ENCODE data around the gene ATXN10.
"Not testable (repeated sequence)": the region's sequence is repeated elsewhere in the genome, so short reads cannot be mapped to it uniquely, and the experiment has no call there.

ATXN10 gene

DNA sequence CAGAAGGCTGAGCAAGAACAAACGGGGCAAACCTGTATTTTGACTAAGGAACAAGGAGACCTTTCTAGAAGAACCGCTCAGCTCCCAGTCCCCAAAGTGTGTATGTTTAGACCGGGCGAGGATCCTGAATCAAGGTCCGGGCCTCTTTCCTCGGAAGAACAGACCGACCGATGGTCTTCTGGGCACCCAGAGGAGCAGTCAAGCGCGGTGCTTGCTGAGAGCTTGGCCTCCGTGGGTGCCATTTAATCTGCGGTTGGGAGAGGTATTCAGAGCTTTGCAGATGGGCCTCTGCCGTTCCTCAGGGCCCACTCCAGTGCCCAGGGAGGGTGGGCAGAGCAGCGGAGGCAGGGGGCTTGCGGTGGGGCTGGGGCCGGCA is 26.5 kb upstream of the ATXN10 start:
- no peak for DNase-seq

GRCh38 chr22:45645526-45646414 is 25.9 kb upstream of the ATXN10 start:
- peak; percentile 61 for DNase-seq

DNA sequence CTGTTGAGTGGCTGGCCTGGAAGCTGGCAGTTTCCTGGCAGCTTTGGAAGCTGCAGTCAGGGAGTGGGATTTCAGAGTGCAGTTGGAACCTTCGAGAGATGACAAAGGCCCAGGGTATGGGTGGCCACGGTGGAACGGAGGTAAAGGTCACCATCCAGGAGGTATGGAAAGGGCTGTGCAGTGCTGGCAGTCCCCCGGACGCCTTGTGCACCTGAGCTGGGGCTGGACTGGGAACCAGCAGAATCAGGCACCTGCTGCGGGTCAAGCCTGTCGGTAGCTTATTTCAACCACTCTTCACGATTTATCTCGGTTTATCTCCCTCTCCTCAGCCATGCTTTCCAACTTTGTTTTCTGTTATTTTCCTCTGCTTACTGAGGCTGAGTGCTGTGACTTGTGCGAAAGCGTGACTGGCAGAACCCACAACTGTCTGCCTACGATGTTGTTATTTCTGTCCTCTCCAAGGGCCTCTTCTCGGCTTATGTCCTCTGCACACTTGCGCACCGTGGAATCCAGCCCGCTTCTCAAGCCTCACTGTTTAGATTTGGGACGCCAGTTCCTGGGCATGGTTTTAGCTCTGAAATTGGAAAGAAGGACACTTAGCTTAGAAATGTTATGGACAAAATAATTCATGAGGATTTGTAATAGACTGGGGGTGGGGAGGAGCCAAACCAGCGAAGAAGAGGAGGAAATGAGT is 24.0 kb upstream of the ATXN10 start:
- DNase-seq, result no peak

DNA sequence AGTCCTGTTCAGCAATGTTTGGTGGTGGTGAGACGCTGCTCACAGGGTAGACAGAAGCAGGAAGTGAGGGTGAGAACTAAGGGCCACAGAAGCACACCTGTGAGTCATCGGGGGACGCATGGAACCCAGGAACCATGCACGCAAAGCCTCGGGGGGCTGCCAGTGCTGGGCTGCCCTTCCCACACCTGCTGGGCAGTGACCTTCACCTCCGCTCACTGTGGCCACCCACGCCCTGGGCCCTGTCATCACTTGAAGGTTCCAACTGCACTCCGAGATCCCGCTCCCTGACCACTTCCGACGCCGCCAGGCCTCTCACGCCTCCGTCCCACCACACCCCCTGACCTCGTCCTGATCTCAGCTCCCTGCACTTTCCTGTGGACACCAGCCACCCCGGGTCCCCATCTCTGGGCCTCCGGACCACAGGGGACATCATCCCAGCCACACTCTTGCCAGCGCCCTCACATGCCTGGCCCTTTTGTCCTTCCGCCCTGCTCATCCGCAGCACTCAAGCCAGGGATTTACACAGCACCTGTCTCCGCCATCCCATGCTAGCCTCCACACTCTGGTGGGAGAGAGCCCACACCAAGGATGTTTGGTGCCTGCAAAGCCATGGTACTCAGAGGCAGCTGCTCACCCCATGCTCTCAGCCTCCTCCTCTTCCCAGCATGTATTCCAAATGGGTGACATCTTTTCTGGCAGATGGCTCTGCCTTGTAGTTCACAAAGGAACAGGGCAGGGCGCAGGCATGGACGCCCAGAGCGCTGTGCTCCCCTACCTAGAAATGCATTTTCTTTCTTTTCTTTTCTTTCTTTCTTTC is 23.1 kb upstream of the ATXN10 start:
- DNase-seq, result no peak

GRCh38 chr22:45649809-45650208 is 21.8 kb upstream of the ATXN10 start:
- DNase-seq, result no peak

DNA sequence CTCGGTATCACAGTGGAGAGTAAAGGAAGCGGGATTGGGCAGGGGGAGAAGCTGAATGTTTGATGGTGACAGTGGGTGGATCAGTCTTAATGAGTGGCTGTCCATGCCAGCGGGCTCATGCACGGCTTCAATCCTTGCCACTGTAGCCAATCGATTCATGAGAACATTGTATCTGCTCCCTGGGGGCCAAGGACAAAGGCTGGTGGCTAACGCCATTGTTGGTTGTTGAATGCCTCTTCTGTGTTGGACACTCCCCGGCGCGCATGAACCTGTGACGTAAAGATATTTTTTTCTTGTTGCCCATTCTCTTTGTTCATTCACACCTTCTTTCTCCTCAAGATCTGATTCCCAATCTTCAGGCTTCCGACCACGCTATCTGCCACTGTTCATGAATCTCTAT is 20.9 kb upstream of the ATXN10 start:
- DNase-seq, result no peak

- DNase-seq, result no peak
These were observed 19.6 kb upstream of the ATXN10 start for GRCh38 chr22:45651931-45652528.

GRCh38 chr22:45656577-45656976 is 15.1 kb upstream of the ATXN10 start:
- no peak for DNase-seq

GRCh38 chr22:45657701-45658100 is 13.9 kb upstream of the ATXN10 start:
- no peak for DNase-seq

GRCh38 chr22:45664136-45664646 is 7.4 kb upstream of the ATXN10 start:
- DNase-seq, result no peak

DNA sequence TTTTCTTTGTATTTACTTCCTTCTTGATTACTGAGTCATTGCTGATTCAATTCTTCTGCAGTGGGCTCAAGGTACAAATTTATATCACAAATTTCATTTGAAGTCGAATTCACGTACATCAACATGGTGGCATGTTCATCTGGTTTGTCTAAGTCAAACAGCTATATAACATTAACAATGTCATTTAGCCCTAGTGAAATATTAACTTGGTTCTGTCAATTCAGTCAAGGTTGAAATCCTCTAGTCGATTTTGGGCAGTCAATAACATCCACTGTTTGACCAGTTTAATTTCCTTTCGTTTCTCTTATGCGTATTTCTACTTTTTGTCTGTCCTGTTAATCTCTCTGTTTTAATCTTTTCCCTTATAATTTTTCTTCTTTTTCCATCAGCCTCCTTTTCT is 4.1 kb upstream of the ATXN10 start:
- no peak for DNase-seq

GRCh38 chr22:45670363-45670762 is 1.3 kb upstream of the ATXN10 start:
- not testable (repeated sequence) for DNase-seq

GRCh38 chr22:45670981-45671782 is 452 bp upstream of the ATXN10 start:
- DNase-seq, result no peak

DNA sequence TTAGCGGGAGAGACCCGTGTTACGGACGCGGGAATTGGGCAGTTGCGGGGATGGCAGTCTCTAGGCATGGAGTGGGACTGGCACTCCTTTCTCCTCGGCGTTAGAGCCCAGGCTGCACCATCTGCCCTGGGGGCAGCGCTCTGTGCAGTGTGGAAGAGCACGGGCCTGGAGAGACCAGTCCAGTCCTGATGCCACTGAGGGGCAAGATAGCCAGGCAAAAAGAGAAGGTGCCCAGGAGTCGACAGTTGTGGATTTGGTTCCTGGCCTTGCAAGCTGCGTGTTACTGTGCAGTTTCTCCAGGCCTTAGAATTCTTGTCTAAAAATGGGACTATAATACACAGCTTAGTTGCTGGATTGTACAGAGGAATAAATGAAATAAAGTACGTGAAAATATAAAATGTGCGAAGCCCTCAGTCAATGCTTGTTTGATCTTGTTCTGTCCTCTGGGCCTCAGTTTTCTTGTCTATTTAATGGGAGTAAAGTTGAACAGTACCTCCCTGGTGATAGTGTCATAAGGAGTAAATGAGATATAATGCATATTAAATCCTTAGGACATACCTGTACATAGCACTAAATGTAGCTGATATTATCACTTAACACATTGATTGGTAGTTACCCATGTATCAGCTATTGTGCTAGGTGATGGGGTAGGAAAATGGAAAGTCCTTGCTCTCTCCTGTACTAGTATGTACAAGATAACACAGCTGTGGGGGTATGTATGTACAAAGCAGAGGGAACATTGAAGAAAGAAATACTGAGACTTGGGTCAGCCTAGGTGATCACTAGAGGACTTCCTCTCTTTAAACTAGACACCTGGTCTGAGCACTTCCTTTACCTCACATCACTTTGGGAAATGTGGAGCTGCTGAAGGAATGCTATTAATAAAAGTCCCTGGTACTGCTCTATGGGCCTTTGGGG is 1.2 kb downstream of the ATXN10 start:
- no peak for DNase-seq

- no peak for DNase-seq
These were observed 2.0 kb downstream of the ATXN10 start for GRCh38 chr22:45673482-45674175.

GRCh38 chr22:45676024-45676423 is 4.4 kb downstream of the ATXN10 start:
- no peak for DNase-seq

DNA sequence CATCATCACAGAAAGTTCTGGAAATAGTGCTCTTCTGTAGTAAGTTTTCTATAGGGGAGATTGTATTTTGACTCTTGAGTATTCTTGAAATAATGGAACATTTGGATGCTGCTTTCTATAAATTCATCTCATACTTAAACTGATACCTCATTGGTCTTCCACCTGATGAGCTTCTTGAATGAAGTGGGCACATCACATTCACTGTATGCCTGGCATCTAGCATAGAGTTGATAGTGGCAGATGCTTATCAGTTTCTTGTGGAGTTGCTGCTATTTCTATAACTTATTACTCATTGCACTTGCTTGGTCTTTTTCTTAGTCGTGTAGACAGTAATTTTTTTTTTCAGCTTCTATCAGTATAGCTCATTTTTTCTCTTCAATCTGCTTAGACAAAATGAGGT is 5.4 kb downstream of the ATXN10 start:
- no peak for DNase-seq

DNA sequence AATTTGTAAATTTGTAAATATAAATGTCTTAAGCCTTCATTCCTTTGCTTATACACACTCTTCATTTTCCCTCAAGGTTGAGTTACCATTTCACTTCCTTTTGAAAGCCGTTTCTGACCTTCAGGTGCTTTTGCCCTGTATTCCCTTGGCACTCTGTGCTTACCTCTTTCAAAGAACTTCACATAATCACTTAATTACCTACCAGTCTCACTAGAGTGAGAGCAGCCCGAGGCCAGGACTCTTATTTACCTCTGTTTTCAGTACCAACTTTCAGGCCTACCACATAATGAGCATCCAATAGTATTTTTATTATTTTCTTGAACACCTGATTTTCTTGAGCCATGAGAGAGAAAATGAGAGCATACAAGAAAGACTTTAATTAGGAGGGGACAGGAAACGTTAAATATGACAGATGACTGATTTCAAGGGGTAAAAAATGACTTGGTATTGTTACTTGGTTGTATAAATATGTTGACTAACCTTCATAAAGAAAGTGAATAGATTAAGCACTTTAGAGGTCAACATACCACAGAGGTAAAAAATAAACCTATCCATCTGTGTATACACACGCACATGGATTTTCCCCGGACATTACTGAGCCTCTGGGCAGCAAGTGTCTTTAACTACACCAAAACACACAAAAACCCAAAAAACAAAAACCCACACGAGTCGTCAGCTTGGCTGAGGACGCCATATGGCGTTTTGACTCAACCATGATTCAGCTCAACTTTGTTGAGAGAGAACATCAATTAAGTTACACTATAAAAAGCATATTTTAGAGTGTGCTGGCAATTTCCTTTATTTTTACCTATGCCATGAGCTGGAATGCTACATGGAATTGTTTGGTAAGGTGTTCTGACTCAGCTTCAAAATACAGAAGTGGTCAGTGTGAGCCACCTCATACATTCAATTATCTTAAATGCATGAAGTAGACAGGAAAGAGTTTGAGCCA is 7.6 kb downstream of the ATXN10 start:
- no peak for DNase-seq

All from activated gamma-delta T cell (primary cell).